Stimulated activated naive B cell treated with anti-CD40 and anti-IgM and Interleukin-4, amounts not matched to agents 10 μg/mL and 1 μg/mL and 100 μg/mL, for 72 hours (primary cell): ENCODE results near the gene SAC3D1.
"Not testable (repeated sequence)": the region's sequence is repeated elsewhere in the genome, so short reads cannot be mapped to it uniquely, and the experiment has no call there.

Experiments used
- ATAC-seq, 2 donors: fragments of 150-1000 bp; cut with Tn5 transposase; replicated peaks; 2 replicates each; pipeline ENCODE4 v1.10.0; 2021; ENCODE audit warnings: moderate library complexity in 1 of 2
- DNase-seq: peaks from one replicate; pipeline ENCODE4 v3.0.0; 2021
- H3K27ac Mint-ChIP-seq: one replicate; pipeline ENCODE4 v1.8.0; 2022; ENCODE audit warnings: mild to moderate bottlenecking, mixed read lengths
- H3K27me3 Mint-ChIP-seq, 2 donors: one replicate each; pipeline ENCODE4 v1.8.0; 2022; ENCODE audit warnings: mixed read lengths in 2 of 2
- H3K36me3 Mint-ChIP-seq, 2 donors: one replicate each; pipeline ENCODE4 v1.8.0; 2022; ENCODE audit warnings: mixed read lengths in 2 of 2, mild to moderate bottlenecking in 1 of 2
- H3K4me1 Mint-ChIP-seq, 2 donors: one replicate each; pipeline ENCODE4 v1.8.0; 2022; ENCODE audit warnings: mixed read lengths in 2 of 2, mild to moderate bottlenecking in 1 of 2
- H3K4me3 Mint-ChIP-seq, 2 donors: one replicate each; pipeline ENCODE4 v1.8.0; 2022; ENCODE audit warnings: mild to moderate bottlenecking in 2 of 2, mixed read lengths in 2 of 2, moderate library complexity in 1 of 2
- H3K9me3 Mint-ChIP-seq, 2 donors: one replicate each; pipeline ENCODE4 v1.8.0; 2022; ENCODE audit warnings: mixed read lengths in 2 of 2, mild to moderate bottlenecking in 1 of 2

SAC3D1 gene

DNA sequence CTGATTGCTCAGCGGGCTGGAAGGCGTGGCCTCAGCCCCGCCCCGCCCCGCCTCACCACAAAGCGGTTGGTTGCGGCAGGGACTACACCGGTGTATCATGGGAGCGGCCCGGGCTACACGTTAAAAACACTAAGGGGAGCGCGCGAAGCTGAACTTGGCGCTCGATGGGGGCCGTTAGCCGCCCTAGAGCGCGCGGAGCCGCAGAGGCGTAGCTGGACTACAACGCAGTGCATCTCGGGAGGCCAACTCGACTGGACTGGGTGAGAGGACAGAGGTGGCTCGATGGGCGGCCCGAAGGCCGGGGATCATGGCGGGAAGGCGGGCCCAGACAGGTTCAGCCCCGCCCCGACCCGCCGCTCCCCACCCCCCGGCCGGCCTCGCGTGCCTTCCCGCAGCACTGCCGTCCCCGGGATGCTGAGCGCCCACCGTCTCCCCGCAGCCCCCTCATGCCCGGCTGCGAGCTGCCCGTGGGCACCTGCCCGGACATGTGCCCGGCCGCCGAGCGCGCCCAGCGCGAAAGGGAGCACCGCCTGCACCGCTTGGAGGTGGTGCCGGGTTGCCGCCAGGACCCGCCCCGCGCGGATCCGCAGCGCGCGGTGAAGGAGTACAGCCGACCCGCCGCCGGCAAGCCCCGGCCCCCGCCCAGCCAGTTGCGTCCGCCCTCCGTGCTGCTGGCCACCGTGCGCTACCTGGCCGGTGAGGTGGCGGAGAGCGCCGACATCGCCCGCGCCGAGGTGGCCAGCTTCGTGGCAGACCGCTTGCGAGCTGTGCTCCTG, at the start of gene SAC3D1:
Gene SAC3D1 (plus strand): TSS at position 364 of the 776 bp plus-strand sequence. CDS start 83 bp downstream, at position 447.
- H3K27me3 Mint-ChIP-seq, result no peaks in the 10 kb centered on the region
- peak within 1 kb of the TSS; percentile 92 to 96 for H3K4me3 Mint-ChIP-seq
- H3K4me1 Mint-ChIP-seq, result peaks cover 17 to 25% of the 10 kb centered on the region in 2 donors
- peak; percentile 95 for ATAC-seq
- no peaks in the 10 kb centered on the region for H3K9me3 Mint-ChIP-seq
- peaks cover 8 to 22% of the 10 kb centered on the region in 2 donors for H3K36me3 Mint-ChIP-seq
- DNase-seq, result peak; percentile 86
- peak within 1 kb of the TSS; percentile 94 for H3K27ac Mint-ChIP-seq

GRCh38 chr11:64994318-64994717, 46.7 kb upstream of the SAC3D1 start:
- ATAC-seq (no peak), DNase-seq (no peak)
- Mint-ChIP-seq H3K4me1 (peaks cover 43 to 59% of the 10 kb centered on the region in 2 donors), H3K27ac (no peak overlapping the region), H3K27me3 (no peaks in the 10 kb centered on the region), H3K9me3 (no peaks in the 10 kb centered on the region), H3K36me3 (no peaks in the 10 kb centered on the region), H3K4me3 (no peak overlapping the region)

DNA sequence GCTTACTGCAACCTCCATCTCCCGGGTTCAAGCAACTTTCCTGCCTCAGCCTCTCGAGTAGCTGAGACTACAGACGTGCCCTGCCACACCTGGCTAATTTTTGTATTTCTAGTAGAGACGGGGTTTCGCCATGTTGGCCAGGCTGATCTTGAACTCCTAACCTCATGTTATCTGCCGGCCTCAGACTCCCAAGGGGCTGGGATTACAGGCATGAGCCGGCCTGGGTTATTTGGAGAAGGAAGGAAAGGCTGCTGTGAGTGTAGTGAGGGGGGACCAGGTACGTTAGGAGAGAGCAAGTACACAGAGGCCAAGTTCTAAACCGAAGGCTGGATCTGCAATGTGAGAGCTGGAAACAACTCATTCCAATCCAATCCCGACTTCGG, 44.7 kb upstream of the SAC3D1 start:
- Mint-ChIP-seq H3K27ac (no peak overlapping the region), H3K36me3 (no peaks in the 10 kb centered on the region), H3K4me3 (peak overlapping the region; percentile 74), H3K9me3 (no peaks in the 10 kb centered on the region), H3K4me1 (peaks cover 33 to 39% of the 10 kb centered on the region in 2 donors), H3K27me3 (no peaks in the 10 kb centered on the region)
- DNase-seq (no peak), ATAC-seq (peak in 1 of 2 donors; percentile 10)

GRCh38 chr11:64996710-64997380, 44.2 kb upstream of the SAC3D1 start, which contains the start of gene BATF2:
Gene BATF2, minus strand, starts transcription at chr11:64996971. Its CDS starts 57 bp downstream, at chr11:64996914.
- H3K9me3 Mint-ChIP-seq, result no peaks in the 10 kb centered on the region
- no peaks in the 10 kb centered on the region for H3K36me3 Mint-ChIP-seq
- DNase-seq (peak; percentile 23), ATAC-seq (peak; percentile 76 to 88)
- H3K27ac Mint-ChIP-seq, result peak within 1 kb of the TSS; percentile 85
- no peaks in the 10 kb centered on the region for H3K27me3 Mint-ChIP-seq
- H3K4me1 Mint-ChIP-seq, result peaks cover 28 to 34% of the 10 kb centered on the region in 2 donors
- peak within 1 kb of the TSS; percentile 74 for H3K4me3 Mint-ChIP-seq

GRCh38 chr11:64998141-64998540, 42.9 kb upstream of the SAC3D1 start:
- Mint-ChIP-seq H3K9me3 (no peaks in the 10 kb centered on the region), H3K27ac (no peak overlapping the region), H3K27me3 (no peaks in the 10 kb centered on the region), H3K4me3 (no peak overlapping the region), H3K4me1 (peaks cover 25 to 26% of the 10 kb centered on the region in 2 donors), H3K36me3 (no peaks in the 10 kb centered on the region)
- DNase-seq (no peak), ATAC-seq (no peak)

DNA sequence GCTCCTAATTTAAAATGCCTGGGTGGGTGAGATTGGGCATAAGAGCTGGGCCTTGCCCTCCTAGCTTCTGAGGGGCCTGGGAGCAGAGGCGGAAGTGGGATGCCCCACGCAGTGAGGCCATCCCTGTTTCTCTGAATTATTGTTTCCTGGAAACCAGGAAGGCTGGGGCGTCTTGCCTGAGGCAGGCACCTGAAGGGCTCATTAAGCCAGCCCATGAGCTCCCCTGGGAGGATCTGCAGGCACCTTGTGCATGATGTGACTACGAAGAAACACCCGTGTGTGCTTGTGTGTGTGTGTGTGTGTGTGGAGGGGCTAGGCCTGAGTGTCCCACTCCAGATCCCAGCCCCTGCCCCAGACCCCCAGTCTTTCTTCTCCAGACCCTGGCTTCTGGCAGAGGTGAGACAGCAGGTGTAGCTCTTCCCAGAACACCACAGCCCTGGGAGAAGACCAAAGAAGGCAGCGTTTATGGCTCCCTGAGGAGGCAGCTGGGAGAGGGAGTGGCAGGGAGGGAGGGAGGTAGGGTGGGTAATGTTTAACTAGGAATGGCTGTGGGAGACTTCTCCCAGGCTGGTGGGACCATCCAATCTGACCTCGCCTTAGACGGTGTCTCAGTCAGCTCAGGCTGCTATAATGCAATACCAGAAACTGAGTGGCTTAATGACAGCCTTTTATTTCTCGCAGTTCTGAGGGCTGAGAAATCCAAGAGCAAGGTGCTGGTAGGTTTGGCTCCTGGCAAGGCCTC, 42.1 kb upstream of the SAC3D1 start:
- Mint-ChIP-seq H3K36me3 (no peaks in the 10 kb centered on the region), H3K27me3 (no peaks in the 10 kb centered on the region), H3K4me3 (no peak overlapping the region), H3K9me3 (no peaks in the 10 kb centered on the region), H3K27ac (peak overlapping the region; percentile 59), H3K4me1 (peaks cover 25% of the 10 kb centered on the region in 2 donors)
- no peak for ATAC-seq
- no peak for DNase-seq

GRCh38 chr11:64999478-64999877, 41.5 kb upstream of the SAC3D1 start:
- H3K27me3 Mint-ChIP-seq, result no peaks in the 10 kb centered on the region

GRCh38 chr11:65002706-65003105, 38.3 kb upstream of the SAC3D1 start:
- Mint-ChIP-seq H3K27ac (no peak overlapping the region), H3K4me3 (no peak overlapping the region), H3K9me3 (no peaks in the 10 kb centered on the region), H3K36me3 (no peaks in the 10 kb centered on the region), H3K27me3 (no peaks in the 10 kb centered on the region), H3K4me1 (peaks cover 9 to 10% of the 10 kb centered on the region in 2 donors)
- ATAC-seq (no peak), DNase-seq (no peak)

More at GRCh38 chr11:64999478-64999877, 41.5 kb upstream of the SAC3D1 start:
- DNase-seq (no peak), ATAC-seq (no peak)
- no peak overlapping the region for H3K27ac Mint-ChIP-seq
- H3K9me3 Mint-ChIP-seq, result no peaks in the 10 kb centered on the region
- no peak overlapping the region for H3K4me3 Mint-ChIP-seq
- H3K36me3 Mint-ChIP-seq, result no peaks in the 10 kb centered on the region
- H3K4me1 Mint-ChIP-seq, result peaks cover 23 to 25% of the 10 kb centered on the region in 2 donors

GRCh38 chr11:65003282-65003681, 37.7 kb upstream of the SAC3D1 start:
- no peaks in the 10 kb centered on the region for H3K36me3 Mint-ChIP-seq

DNA sequence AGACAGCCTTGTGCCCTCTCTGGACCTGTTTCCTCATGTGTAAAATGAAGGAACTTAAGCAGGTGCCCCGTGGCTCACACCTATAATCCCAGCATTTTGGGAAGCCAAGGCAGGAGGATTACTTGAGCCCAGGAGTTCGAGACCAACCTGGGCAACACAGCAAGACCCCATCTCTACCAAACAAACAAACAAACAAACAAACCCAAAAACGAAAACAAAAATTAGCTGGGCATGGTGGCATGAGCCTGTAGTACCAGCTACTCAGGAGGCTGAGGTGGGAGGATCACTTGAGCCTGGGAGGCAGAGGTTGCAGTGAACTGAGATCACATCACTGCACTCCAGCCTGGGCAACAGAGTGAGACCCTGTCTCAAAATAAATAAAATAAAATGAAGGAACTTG, 37.0 kb upstream of the SAC3D1 start:
- not testable (repeated sequence) for H3K9me3 Mint-ChIP-seq, H3K4me3 Mint-ChIP-seq, H3K36me3 Mint-ChIP-seq, ATAC-seq, H3K4me1 Mint-ChIP-seq, H3K27ac Mint-ChIP-seq, DNase-seq, H3K27me3 Mint-ChIP-seq

More at GRCh38 chr11:65003282-65003681, 37.7 kb upstream of the SAC3D1 start:
- ATAC-seq, result no peak
- H3K4me1 Mint-ChIP-seq, result peaks cover 7% of the 10 kb centered on the region in 2 donors
- no peaks in the 10 kb centered on the region for H3K9me3 Mint-ChIP-seq
- no peak for DNase-seq
- H3K27ac Mint-ChIP-seq, result no peak overlapping the region
- no peak overlapping the region for H3K4me3 Mint-ChIP-seq
- H3K27me3 Mint-ChIP-seq, result no peaks in the 10 kb centered on the region

GRCh38 chr11:65008016-65008415, 33.0 kb upstream of the SAC3D1 start:
- ATAC-seq (no peak), DNase-seq (no peak)
- Mint-ChIP-seq H3K4me3 (no peak overlapping the region), H3K27me3 (no peaks in the 10 kb centered on the region), H3K36me3 (no peaks in the 10 kb centered on the region), H3K27ac (no peak overlapping the region), H3K4me1 (peaks cover 3 to 5% of the 10 kb centered on the region in 2 donors), H3K9me3 (no peaks in the 10 kb centered on the region)

GRCh38 chr11:65008873-65009272, 32.1 kb upstream of the SAC3D1 start:
- DNase-seq, result no peak
- no peaks in the 10 kb centered on the region for H3K9me3 Mint-ChIP-seq
- H3K27me3 Mint-ChIP-seq, result no peaks in the 10 kb centered on the region
- peaks cover 8 to 10% of the 10 kb centered on the region in 2 donors for H3K4me1 Mint-ChIP-seq
- no peaks in the 10 kb centered on the region for H3K36me3 Mint-ChIP-seq
- no peak overlapping the region for H3K4me3 Mint-ChIP-seq
- no peak for ATAC-seq
- no peak overlapping the region for H3K27ac Mint-ChIP-seq

- peak; percentile 84 to 87 for ATAC-seq
Measured at GRCh38 chr11:65013130-65013887, 27.7 kb upstream of the SAC3D1 start.

More at GRCh38 chr11:65013130-65013887, 27.7 kb upstream of the SAC3D1 start:
- Mint-ChIP-seq H3K36me3 (peaks cover 12 to 15% of the 10 kb centered on the region in 2 donors), H3K4me3 (peak overlapping the region; percentile 88 to 94), H3K9me3 (peaks cover 0 to 2% of the 10 kb centered on the region in 2 donors), H3K27me3 (no peaks in the 10 kb centered on the region), H3K4me1 (peaks cover 26 to 38% of the 10 kb centered on the region in 2 donors), H3K27ac (peak overlapping the region; percentile 99)
- DNase-seq, result peak; percentile 90
